Smooth muscle cell (in vitro differentiated cells): ENCODE data around the gene WASF3. TPM values are rescaled to one million over a fixed set of nuclear protein-coding genes. Genes with fewer than 3 reads are reported as not detected.

ENCODE experiments used
- DNase-seq: peaks from one replicate; lab custom pipeline; 2025; ENCODE audit not compliant: unreplicated experiment; lab: John Stamatoyannopoulos, UW
- H2AFZ ChIP-seq: fragments of 200-600 bp; sonication (generic); 2 replicates; pipeline ENCODE4 v1.6.0; 2016; ENCODE audit warnings: antibody characterized with exemption, low read depth, mild to moderate bottlenecking
- H3F3A ChIP-seq: fragments of 200-600 bp; sonication (generic); 2 replicates; pipeline ENCODE4 v1.6.0; 2017; ENCODE audit warnings: antibody characterized with exemption, low read depth
- H3K27ac ChIP-seq: fragments of 200-600 bp; sonication (generic); 2 replicates; pipeline ENCODE4 v1.5.1; 2016; ENCODE audit warnings: low read depth, mild to moderate bottlenecking
- H3K27me3 ChIP-seq: fragments of 200-600 bp; sonication (generic); 2 replicates; pipeline ENCODE4 v1.6.1; 2016; ENCODE audit warnings: low read depth, mild to moderate bottlenecking
- H3K36me3 ChIP-seq: fragments of 200-600 bp; sonication (generic); 2 replicates; pipeline ENCODE4 v1.5.1; 2016; ENCODE audit warnings: low read depth
- H3K4me1 ChIP-seq: fragments of 200-600 bp; sonication (generic); 2 replicates; pipeline ENCODE4 v1.5.1; 2016; ENCODE audit warnings: low read depth
- H3K4me2 ChIP-seq: fragments of 200-600 bp; sonication (generic); 2 replicates; pipeline ENCODE4 v1.6.0; 2016; ENCODE audit warnings: mild to moderate bottlenecking
- H3K4me3 ChIP-seq: fragments of 200-600 bp; sonication (generic); 2 replicates; pipeline ENCODE4 v1.5.1; 2016; ENCODE audit warnings: mild to moderate bottlenecking
- H3K79me2 ChIP-seq: fragments of 200-600 bp; sonication (generic); 2 replicates; pipeline ENCODE4 v1.6.0; 2016; ENCODE audit warnings: low read depth, mild to moderate bottlenecking
- H3K9ac ChIP-seq: fragments of 200-600 bp; sonication (generic); 2 replicates; pipeline ENCODE4 v1.6.0; 2016; ENCODE audit warnings: low read depth
- H3K9me3 ChIP-seq: fragments of 200-600 bp; sonication (generic); replicated peaks from 2 replicates; pipeline ENCODE4 v1.5.1; 2016; ENCODE audit warnings: low read depth
- H4K20me1 ChIP-seq: fragments of 200-600 bp; sonication (generic); 2 replicates; pipeline ENCODE4 v1.6.0; 2016; ENCODE audit warnings: low read depth
- WGBS: methylation state at CpG from one replicate; pipeline ENCODE4 v1.1.7; 2016; ENCODE audit warnings: low lambda C conversion rate; 5-methylcytosine and 5-hydroxymethylcytosine counted together
- polyA plus RNA-seq: library from polyadenylated mRNA; unstranded; fragments of >200 nt; fragmentation: Nextera tagmentation; extraction: Ambion mirVana; gene quantifications from 2 replicates; pipeline ENCODE4 v1.2.1, GENCODE V29; 2016
- total RNA-seq: library from RNA; depleted of rRNA; stranded (reverse); fragments of >200 nt; gene quantifications from 2 replicates; pipeline ENCODE4 v1.2.3, GENCODE V29; 2014
- TF ChIP-seq, protein P1 (sequence below): fragments of 200-600 bp; sonication (generic); IDR thresholded peaks from 2 replicates; pipeline ENCODE4 v1.5.1; 2017; ENCODE audit warnings: borderline replicate concordance, mild to moderate bottlenecking, antibody characterized with exemption; ENCODE audit not compliant: insufficient read depth, poor library complexity, severe bottlenecking

The WASF3 gene
- total and polyA plus RNA-seq, 2 experiments from 2014 or later = 4.0 to 5.8 TPM

- Histone ChIP-seq H3K4me2 (no peak overlapping the region), H3K36me3 (no peaks in the 10 kb centered on the region), H2AFZ (no peak overlapping the region), H3K27ac (no peak overlapping the region), H3K4me3 (no peak overlapping the region), H4K20me1 (peaks cover 11% of the 10 kb centered on the region), H3K4me1 (peaks cover 4% of the 10 kb centered on the region), H3K27me3 (no peaks in the 10 kb centered on the region), H3K9me3 (no peaks in the 10 kb centered on the region), H3K9ac (no peak overlapping the region), H3K79me2 (no peaks in the 10 kb centered on the region), H3F3A (no peaks in the 10 kb centered on the region)
- TF ChIP-seq, protein P1, sequence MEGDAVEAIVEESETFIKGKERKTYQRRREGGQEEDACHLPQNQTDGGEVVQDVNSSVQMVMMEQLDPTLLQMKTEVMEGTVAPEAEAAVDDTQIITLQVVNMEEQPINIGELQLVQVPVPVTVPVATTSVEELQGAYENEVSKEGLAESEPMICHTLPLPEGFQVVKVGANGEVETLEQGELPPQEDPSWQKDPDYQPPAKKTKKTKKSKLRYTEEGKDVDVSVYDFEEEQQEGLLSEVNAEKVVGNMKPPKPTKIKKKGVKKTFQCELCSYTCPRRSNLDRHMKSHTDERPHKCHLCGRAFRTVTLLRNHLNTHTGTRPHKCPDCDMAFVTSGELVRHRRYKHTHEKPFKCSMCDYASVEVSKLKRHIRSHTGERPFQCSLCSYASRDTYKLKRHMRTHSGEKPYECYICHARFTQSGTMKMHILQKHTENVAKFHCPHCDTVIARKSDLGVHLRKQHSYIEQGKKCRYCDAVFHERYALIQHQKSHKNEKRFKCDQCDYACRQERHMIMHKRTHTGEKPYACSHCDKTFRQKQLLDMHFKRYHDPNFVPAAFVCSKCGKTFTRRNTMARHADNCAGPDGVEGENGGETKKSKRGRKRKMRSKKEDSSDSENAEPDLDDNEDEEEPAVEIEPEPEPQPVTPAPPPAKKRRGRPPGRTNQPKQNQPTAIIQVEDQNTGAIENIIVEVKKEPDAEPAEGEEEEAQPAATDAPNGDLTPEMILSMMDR = no peak
- no peak for DNase-seq
- 92% methylated on average over 5 of the region's 5 CpGs for WGBS
Measured at GRCh38 chr13:26614721-26615120, 57.2 kb downstream of the WASF3 start.

- Histone ChIP-seq H3K27me3 (no peaks in the 10 kb centered on the region), H3K79me2 (no peaks in the 10 kb centered on the region), H3K4me1 (peaks cover 4% of the 10 kb centered on the region), H3F3A (no peaks in the 10 kb centered on the region), H4K20me1 (no peaks in the 10 kb centered on the region), H3K9me3 (no peaks in the 10 kb centered on the region), H3K4me3 (no peak overlapping the region), H2AFZ (no peak overlapping the region), H3K9ac (no peak overlapping the region), H3K4me2 (no peak overlapping the region), H3K27ac (no peak overlapping the region), H3K36me3 (no peaks in the 10 kb centered on the region)
- no peak for DNase-seq
- TF ChIP-seq, protein P1 = no peak
- 85% methylated on average over 2 of the region's 2 CpGs for WGBS
Measured at GRCh38 chr13:26616126-26616525, 58.6 kb downstream of the WASF3 start.

DNA sequence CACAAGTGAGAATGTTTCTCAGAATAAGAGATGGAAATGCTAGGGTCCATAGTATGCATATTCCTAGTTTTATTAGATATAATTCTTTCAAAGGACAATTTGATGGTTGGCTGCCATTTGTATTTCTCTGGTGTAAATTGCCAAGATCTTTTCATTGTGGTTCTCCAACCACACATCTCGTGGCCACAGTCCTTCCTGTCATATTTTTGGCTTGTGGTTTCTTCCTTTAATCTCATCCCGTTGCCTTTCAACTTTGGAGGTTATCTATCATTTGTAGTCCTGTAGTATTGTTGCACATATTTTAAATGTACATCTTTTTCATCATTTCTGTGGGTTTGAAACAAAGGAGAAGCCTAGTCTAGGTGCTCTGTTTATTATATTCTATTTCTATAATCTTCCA, 61.2 kb downstream of the WASF3 start:
- Histone ChIP-seq H3K4me3 (no peak overlapping the region), H3F3A (no peaks in the 10 kb centered on the region), H4K20me1 (no peaks in the 10 kb centered on the region), H3K9ac (no peak overlapping the region), H3K79me2 (no peaks in the 10 kb centered on the region), H3K27ac (no peak overlapping the region), H3K9me3 (peaks cover 2% of the 10 kb centered on the region), H3K27me3 (no peaks in the 10 kb centered on the region), H2AFZ (no peak overlapping the region), H3K36me3 (no peaks in the 10 kb centered on the region), H3K4me2 (peak overlapping the region; percentile 21), H3K4me1 (peaks cover 4% of the 10 kb centered on the region)
- no peak for DNase-seq
- WGBS = 54% methylated on average over 2 of the region's 2 CpGs
- TF ChIP-seq, protein P1 = no peak

GRCh38 chr13:26619358-26619757, 61.9 kb downstream of the WASF3 start:
- H4K20me1 ChIP-seq = no peaks in the 10 kb centered on the region
- TF ChIP-seq, protein P1 = no peak
- no peaks in the 10 kb centered on the region for H3F3A ChIP-seq
- no peak for DNase-seq
- H2AFZ ChIP-seq = no peak overlapping the region
- no peak overlapping the region for H3K4me3 ChIP-seq
- H3K36me3 ChIP-seq = no peaks in the 10 kb centered on the region
- H3K4me1 ChIP-seq = peaks cover 4% of the 10 kb centered on the region
- 65% methylated on average over 2 of the region's 2 CpGs for WGBS
- no peak overlapping the region for H3K9ac ChIP-seq
- peaks cover 8% of the 10 kb centered on the region for H3K9me3 ChIP-seq
- H3K79me2 ChIP-seq = no peaks in the 10 kb centered on the region
- no peak overlapping the region for H3K27ac ChIP-seq
- peak overlapping the region; percentile 21 for H3K4me2 ChIP-seq
- H3K27me3 ChIP-seq = no peaks in the 10 kb centered on the region
